Thoracic aorta (tissue), 2 donors: ENCODE measurements around the gene OR3A2. TPM values are rescaled to one million over a fixed set of nuclear protein-coding genes. Genes with fewer than 3 reads are reported as not detected.
"Not testable (repeated sequence)": the region's sequence is repeated elsewhere in the genome, so short reads cannot be mapped to it uniquely, and the experiment has no call there.

ENCODE experiments used
- ATAC-seq: fragments of 150-250 bp; one replicate; pipeline ENCODE4 v1.8.0; 2017; ENCODE audit warnings: low read depth; ENCODE audit not compliant: insufficient number of reproducible peaks, low FRiP score
- DNase-seq: peaks from one replicate; pipeline ENCODE4 v3.0.0-alpha.2; 2020; ENCODE audit warnings: low spot score
- H3K27ac ChIP-seq, 2 donors: fragments of 200-600 bp; sonication (generic); 1 replicate in 1 of 2; 2 replicates in 1 of 2; pipeline ENCODE4 v1.5.1; 2016; ENCODE audit warnings: mild to moderate bottlenecking in 2 of 2, moderate library complexity in 2 of 2
- H3K27me3 ChIP-seq: fragments of 200-600 bp; sonication (generic); replicated peaks from 2 replicates; pipeline ENCODE4 v1.6.0; 2016; ENCODE audit warnings: mild to moderate bottlenecking; ENCODE audit not compliant: insufficient read depth
- H3K36me3 ChIP-seq: fragments of 200-600 bp; sonication (generic); one replicate; pipeline ENCODE4 v1.5.1; 2016
- H3K4me1 ChIP-seq, 2 donors: fragments of 200-600 bp; sonication (generic); 1 replicate in 1 of 2; 2 replicates in 1 of 2; pipeline versions ENCODE4 v1.5.1 to v1.6.0; 2016; ENCODE audit warnings: low read depth in 2 of 2, mild to moderate bottlenecking in 1 of 2; ENCODE audit not compliant: control insufficient read depth in 1 of 2
- H3K4me3 ChIP-seq: fragments of 200-600 bp; sonication (generic); 2 replicates; pipeline ENCODE4 v1.5.1; 2016; ENCODE audit warnings: mild to moderate bottlenecking
- H3K9me3 ChIP-seq: fragments of 200-600 bp; sonication (generic); 2 replicates; pipeline ENCODE4 v1.5.1; 2016
- CTCF ChIP-seq: fragments of 200-600 bp; sonication (generic); IDR thresholded peaks from one replicate; pipeline ENCODE4 v1.5.1; 2019; ENCODE audit warnings: antibody characterized with exemption
- total RNA-seq, 2 donors: library from RNA; depleted of rRNA; stranded (reverse); fragments of >200 nt; gene quantifications; one replicate each; pipeline versions ENCODE4 v1.1.0 to v1.2.3, GENCODE V29; 2016

Gene OR3A2
- total RNA-seq, 2 donors from 2014 or later: 0.49 to 0.68 TPM

DNA sequence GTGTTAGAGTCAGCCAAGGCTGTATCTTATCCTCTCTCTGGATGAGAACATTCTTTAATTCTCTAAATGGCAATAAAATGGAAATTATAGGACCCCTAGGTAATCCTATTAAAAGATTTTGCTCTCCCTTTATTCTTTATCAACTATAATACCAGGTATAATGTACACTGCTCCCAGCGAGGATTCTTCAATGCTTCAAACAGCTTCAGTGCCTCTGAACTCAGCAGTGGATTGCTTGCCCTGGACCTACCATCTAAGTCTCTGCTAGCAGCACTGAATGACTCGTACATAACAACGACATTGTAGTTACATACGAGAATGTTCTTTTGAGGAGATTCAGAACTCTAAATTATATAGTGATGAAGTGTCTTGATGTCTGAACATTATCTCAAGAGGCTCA is 3.7 kb upstream of the OR3A2 start:
- DNase-seq (no peak), ATAC-seq (no peak)
- Histone ChIP-seq H3K36me3 (no peaks in the 10 kb centered on the region), H3K27ac (no peak overlapping the region), H3K4me1 (no peaks in the 10 kb centered on the region), H3K27me3 (no peaks in the 10 kb centered on the region), H3K4me3 (no peak overlapping the region), H3K9me3 (no peaks in the 10 kb centered on the region)
- no peak for TF ChIP-seq CTCF

DNA sequence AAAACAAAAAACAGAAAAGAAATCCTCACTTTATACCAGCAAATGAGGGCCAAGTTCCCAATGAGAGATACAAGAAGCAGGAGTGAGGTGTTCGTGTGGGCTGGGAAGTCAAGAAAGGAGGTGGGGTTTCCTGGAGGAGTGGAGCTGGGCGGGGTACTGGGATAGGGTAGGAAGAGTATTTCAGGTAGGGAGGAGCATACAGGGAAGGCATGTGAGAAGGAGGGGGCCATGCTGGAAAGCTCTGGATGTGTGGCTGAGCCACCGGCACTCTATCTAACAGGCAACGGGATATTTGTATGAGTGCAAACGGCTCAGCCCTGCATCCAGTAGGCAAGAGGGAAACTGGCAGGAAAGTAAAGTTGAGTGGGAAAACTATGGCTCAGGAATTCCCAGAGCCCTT is 4.2 kb downstream of the OR3A2 start:
- ATAC-seq (no peak), DNase-seq (no peak)
- Histone ChIP-seq H3K4me3 (no peak overlapping the region), H3K27ac (no peak overlapping the region), H3K9me3 (no peaks in the 10 kb centered on the region), H3K27me3 (no peaks in the 10 kb centered on the region), H3K36me3 (no peaks in the 10 kb centered on the region), H3K4me1 (no peaks in the 10 kb centered on the region)
- no peak for TF ChIP-seq CTCF

GRCh38 chr17:3378321-3378720 is 7.8 kb downstream of the OR3A2 start:
- Histone ChIP-seq H3K36me3 (no peaks in the 10 kb centered on the region), H3K27ac (no peak overlapping the region), H3K4me3 (no peak overlapping the region), H3K9me3 (peaks cover 3% of the 10 kb centered on the region), H3K4me1 (no peaks in the 10 kb centered on the region), H3K27me3 (no peaks in the 10 kb centered on the region)
- ATAC-seq (no peak), DNase-seq (no peak)
- no peak for TF ChIP-seq CTCF

GRCh38 chr17:3371167-3371566 is 14.9 kb downstream of the OR3A2 start:
- DNase-seq, H3K9me3 ChIP-seq, H3K27me3 ChIP-seq, H3K27ac ChIP-seq, ATAC-seq, H3K4me3 ChIP-seq, H3K36me3 ChIP-seq, H3K4me1 ChIP-seq: not testable (repeated sequence)

DNA sequence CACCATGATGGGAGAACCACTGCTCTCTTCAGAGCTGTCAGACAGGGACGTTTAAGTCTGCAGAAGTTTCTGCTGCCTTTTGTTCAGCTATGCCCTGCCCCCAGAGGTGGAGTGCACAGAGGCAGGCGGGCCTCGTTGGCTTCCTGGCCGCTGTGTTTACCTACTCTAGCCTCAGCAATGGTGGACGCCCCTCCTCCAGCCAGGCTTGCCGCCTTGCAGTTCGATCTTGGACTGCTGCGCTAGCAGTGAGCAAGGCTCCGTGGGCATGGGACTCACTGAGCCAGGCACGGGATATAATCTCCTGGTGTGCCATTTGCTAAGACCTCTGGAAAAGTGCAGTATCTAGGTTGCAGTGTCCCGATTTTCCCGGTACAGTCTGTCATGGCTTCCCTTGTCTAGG is 43.3 kb downstream of the OR3A2 start:
- H3K36me3 ChIP-seq, ATAC-seq: not testable (repeated sequence)

DNA sequence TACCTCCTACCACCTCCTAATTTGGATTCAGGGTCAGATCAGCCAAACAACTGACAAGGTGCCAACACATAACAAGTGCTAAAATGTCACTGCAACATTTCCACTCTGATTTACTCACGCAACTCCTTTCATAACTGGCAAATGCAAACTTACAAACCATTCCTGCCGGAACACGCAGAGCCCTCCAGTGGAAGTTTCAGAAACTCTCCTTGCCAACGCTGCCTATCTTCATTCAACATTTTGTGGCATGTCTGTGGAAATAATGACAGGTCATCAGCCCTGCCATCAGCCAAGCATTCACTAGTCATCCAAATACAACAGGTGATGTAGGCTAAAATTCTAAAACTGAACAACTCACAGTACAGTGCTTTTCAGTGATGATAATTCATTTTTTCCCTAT is 50.2 kb downstream of the OR3A2 start:
- ATAC-seq: no peak
- Histone ChIP-seq H3K27me3 (no peaks in the 10 kb centered on the region), H3K4me3 (no peak overlapping the region), H3K36me3 (no peaks in the 10 kb centered on the region), H3K27ac (no peak overlapping the region), H3K9me3 (no peaks in the 10 kb centered on the region), H3K4me1 (no peaks in the 10 kb centered on the region)
- no peak for TF ChIP-seq CTCF
- no peak for DNase-seq

More for the DNA sequence above, 43.3 kb downstream of the OR3A2 start:
- not testable (repeated sequence) for DNase-seq, H3K27ac ChIP-seq, H3K4me1 ChIP-seq, H3K9me3 ChIP-seq, H3K27me3 ChIP-seq, H3K4me3 ChIP-seq
